GF-D8 (cell line): ENCODE measurements around the gene PTPRN2.
A peak's percentile ranks its signal among the peaks of the same experiment; 100 is the strongest.

Experiments used
- DNase-seq: peaks from one replicate; lab custom pipeline; 2025; lab: John Stamatoyannopoulos, UW

Gene PTPRN2

GRCh38 chr7:158602905-158603772 is 15.5 kb upstream of the PTPRN2 start:
- no peak for DNase-seq

DNA sequence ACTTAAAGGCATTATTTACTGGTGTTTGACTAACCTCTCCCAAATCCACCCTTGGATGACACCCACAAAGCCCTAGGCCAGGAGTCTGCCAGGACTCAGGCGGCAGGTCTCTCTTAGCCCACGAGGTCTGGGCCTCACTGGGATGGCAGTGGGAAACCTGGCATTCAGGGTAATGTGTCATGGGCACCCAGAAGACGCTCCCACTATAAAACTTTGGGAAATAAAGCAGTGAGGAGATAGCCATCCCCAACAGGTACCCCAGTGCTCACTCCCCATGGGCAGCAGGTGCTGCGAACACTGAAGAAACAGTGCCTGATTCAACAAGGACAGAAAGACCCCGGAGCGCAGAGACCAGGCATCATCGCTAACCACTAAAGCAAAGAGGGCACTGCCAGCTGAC is 14.4 kb upstream of the PTPRN2 start:
- DNase-seq = no peak

GRCh38 chr7:158601090-158601489 is 13.5 kb upstream of the PTPRN2 start:
- no peak for DNase-seq

DNA sequence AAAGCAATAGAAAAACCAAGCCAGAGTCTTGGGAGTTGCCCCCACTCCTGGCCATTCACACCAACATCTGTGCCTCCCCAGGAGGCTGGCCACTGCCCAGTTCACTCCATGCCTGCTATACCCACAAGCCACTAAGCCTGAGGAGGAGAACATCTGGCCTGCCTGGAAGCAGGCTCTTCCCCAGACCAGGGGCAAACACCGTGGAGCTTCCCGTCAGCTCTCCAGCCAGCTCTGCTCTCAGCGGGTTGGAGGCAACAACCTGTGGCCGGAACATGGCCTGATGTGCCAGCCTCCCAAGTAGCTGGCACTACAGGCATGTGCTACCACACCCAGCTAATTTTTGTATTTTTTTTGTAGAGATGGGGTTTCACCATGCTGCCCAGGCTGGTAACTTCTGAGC is 9.1 kb upstream of the PTPRN2 start:
- DNase-seq = no peak

- no peak for DNase-seq
These were observed 8.7 kb upstream of the PTPRN2 start for GRCh38 chr7:158596309-158596708.

DNA sequence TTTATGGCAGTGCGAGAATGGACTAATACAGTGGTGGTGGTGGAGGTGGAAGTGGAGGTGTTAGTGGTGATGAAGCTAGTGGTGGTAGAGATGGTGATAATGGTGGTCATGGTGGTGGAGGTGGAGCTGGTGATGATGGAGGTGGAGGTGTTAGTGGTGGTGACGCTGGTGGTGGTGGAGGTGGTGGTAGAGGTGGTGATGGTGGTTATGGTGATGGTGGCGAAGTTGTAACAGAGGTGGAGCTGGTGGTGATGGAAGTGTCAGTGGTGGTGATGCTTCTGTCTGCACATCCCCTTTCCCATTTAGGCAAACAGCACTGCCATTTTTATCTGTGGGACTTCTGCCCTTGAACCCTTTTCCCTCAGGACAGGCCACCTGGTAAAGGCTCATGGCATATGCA is 7.4 kb upstream of the PTPRN2 start:
- DNase-seq = no peak

- DNase-seq = no peak
These were observed 4.9 kb upstream of the PTPRN2 start for GRCh38 chr7:158592541-158592940.

GRCh38 chr7:158591944-158592343 is 4.3 kb upstream of the PTPRN2 start:
- DNase-seq = no peak

GRCh38 chr7:158590181-158590530 is 2.5 kb upstream of the PTPRN2 start:
- no peak for DNase-seq

DNA sequence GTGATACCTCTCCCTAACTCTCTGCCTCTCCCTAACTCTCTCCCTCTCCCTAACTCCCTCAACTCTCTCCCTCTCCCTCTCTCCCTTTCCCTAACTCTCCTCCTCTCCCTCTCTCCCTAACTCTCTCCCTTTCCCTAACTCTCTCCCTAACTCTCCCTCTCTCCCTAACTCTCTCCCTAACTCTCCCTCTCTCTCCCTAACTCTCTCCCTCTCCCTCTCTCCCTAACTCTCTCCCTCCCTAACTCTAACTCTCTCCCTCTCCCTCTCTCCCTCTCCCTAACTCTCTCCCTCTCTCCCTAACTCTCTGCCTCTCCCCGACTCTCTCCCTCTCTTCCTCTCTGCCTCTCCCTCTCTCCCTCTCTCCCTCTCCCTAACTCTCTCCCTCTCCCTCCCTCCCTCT is 2.0 kb upstream of the PTPRN2 start:
- no peak for DNase-seq

GRCh38 chr7:158588878-158589442 is 1.3 kb upstream of the PTPRN2 start:
- DNase-seq = no peak

- no peak for DNase-seq
These were observed 658 bp upstream of the PTPRN2 start for GRCh38 chr7:158588085-158588877.

GRCh38 chr7:158586499-158587161 is 993 bp downstream of the PTPRN2 start:
- no peak for DNase-seq

GRCh38 chr7:158585721-158586498 is 1.7 kb downstream of the PTPRN2 start:
- DNase-seq = no peak

DNA sequence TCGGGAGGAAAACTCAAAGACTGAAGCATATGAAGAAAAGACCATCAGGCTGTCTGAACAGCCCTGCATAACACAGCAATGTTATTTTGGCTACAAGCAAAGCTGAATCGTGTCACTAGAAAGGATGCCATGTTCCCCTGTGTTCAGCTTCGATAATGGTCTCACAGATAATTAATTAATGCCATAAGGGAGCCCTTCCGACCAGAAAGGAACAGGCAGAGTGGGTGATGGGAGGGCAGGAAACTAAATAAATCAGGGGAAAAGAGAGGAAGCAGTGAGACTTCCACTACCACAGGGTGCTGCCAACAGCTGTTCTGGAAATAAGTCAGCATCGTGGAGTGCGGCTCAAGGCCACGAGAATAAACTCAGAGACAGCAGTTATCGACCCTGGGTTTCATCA is 3.2 kb downstream of the PTPRN2 start:
- DNase-seq = no peak

DNA sequence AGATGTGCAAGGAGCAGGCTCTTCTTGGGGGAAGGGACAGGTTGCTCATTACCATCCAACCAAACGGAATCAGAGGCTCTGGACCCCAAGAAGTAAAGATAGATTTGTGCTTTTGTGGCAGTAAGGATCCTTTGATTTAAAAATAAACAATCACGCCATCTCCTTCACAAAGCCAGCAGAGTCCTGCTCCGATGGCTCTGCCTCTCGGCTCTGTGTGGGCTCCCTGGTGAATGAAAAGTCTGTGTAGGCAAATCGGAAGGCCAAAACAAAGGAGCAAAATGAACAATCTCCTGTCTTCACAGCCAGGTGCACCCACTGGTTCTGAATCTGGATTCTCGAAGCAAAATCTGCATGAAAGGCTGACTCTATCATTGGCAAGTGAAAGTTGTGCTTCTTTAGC is 3.8 kb downstream of the PTPRN2 start:
- DNase-seq = no peak

DNA sequence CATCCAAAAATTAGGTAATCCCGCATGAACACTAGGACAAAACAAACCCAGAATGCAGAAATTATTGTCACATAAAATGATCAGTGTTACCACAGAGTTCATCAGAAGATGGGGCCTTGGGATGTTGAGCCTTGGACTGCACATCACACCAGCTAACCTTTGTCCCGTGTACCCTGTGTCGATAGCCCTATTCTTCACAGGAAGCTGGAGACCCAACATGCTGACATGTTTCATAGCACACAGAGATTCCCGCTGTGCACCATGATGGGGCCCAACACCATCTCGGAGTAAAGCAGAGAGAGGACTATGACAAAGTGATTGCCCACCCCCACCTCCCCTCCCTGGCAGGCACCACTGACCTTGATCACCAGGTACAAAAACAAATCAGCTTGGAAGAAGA is 4.5 kb downstream of the PTPRN2 start:
- no peak for DNase-seq

- no peak for DNase-seq
These were observed 5.5 kb downstream of the PTPRN2 start for GRCh38 chr7:158582089-158582456.

GRCh38 chr7:158581440-158582088 is 6.1 kb downstream of the PTPRN2 start:
- peak; percentile 80 for DNase-seq

DNA sequence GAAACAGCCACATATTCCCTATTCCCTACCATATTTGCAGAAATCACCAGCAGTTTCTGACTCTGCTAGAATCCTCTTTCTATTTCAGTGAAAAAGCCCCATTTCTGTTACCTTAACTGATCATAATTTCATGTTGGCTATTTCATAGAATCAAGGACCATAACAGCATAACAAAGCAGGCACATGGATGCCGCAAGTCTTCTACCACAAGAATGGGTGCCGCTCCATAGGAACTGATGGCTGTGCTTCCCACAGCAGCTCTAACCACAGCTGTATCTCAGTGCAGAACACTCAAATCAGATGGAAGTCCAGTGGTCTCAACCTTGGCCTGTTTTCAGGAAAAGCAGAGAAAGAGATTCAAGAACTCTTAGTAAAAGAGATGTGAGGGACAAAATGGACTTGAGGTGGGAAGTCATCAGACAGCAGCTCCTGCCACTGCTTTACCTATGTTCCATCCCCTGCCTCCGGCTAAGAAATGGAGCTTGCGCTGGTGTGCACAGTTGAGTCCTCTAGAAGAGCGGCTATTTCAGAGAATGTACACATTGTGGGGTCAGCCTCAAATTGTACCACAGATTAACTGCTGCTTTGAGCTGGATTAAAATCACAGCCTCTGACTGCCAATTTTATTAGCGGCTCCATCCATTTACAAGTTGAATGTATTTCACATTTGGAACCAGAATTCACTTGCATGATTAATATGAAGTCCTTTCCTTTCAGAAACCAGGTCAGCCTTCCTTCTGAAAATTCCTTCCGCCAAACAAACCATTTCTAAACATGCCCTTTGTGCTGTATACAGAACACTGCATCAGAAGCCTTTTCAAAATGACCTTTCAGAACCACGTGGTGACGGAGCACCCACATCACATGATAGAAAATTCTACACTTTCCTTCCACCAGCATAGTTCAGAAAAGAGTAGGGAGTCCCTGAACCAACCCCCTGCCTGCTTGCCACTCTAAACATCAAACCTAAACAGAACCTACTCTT is 7.7 kb downstream of the PTPRN2 start:
- no peak for DNase-seq
